HepG2 (cell line): ENCODE results near the gene CDKN1C. TPM values are rescaled to one million over a fixed set of nuclear protein-coding genes. Genes with fewer than 3 reads are reported as not detected.

ENCODE experiments used
- FLYWCH1 ChIP-seq: sonication (generic); formaldehyde crosslinking; IDR thresholded peaks from 2 replicates; pipeline ENCODE4 v1.8.1; 2023; ENCODE audit warnings: mild to moderate bottlenecking, missing genetic modification reagents
- FOSL1 ChIP-seq: sonication (generic); formaldehyde crosslinking; IDR thresholded peaks from 2 replicates; pipeline ENCODE4 v1.9.0; 2021; ENCODE audit warnings: missing genetic modification reagents, borderline replicate concordance
- HDAC1 ChIP-seq: sonication (generic); formaldehyde crosslinking; IDR thresholded peaks from 2 replicates; pipeline ENCODE4 v1.5.1; 2020; ENCODE audit warnings: mild to moderate bottlenecking, missing genetic modification reagents
- JDP2 ChIP-seq: sonication (generic); formaldehyde crosslinking; IDR thresholded peaks from 2 replicates; pipeline ENCODE4 v1.8.1; 2022; ENCODE audit warnings: missing genetic modification reagents, borderline replicate concordance
- MIXL1 ChIP-seq: IDR thresholded peaks from 2 replicates; pipeline ENCODE4 v1.6.1; 2016
- RXRA ChIP-seq: sonication (generic); formaldehyde crosslinking; IDR thresholded peaks from 2 replicates; pipeline ENCODE4 v1.5.1; 2020; ENCODE audit warnings: missing genetic modification reagents
- SMYD3 ChIP-seq: sonication (generic); formaldehyde crosslinking; IDR thresholded peaks from 2 replicates; pipeline ENCODE4 v1.8.1; 2023; ENCODE audit warnings: mild to moderate bottlenecking, missing genetic modification reagents
- ZFX ChIP-seq: sonication (generic); formaldehyde crosslinking; IDR thresholded peaks from 2 replicates; pipeline ENCODE4 v1.4.0; 2020; ENCODE audit warnings: mild to moderate bottlenecking, low read depth, missing genetic modification reagents, moderate library complexity
- ZMYM4 ChIP-seq: sonication (generic); formaldehyde crosslinking; IDR thresholded peaks from 2 replicates; pipeline ENCODE4 v1.8.1; 2023; ENCODE audit warnings: mild to moderate bottlenecking, missing genetic modification reagents
- ZNF24 ChIP-seq: fragments of 450-650 bp; IDR thresholded peaks from 2 replicates; pipeline ENCODE4 v1.6.1; 2017; ENCODE audit warnings: antibody characterized with exemption, mild to moderate bottlenecking
- ZNF3 ChIP-seq: IDR thresholded peaks from 2 replicates; pipeline ENCODE4 v1.7.0; 2017; ENCODE audit warnings: inconsistent platforms
- ZNF326 ChIP-seq: sonication (generic); formaldehyde crosslinking; IDR thresholded peaks from 2 replicates; pipeline ENCODE4 v1.4.0; 2020; ENCODE audit warnings: missing genetic modification reagents, borderline replicate concordance
- ZNF556 ChIP-seq: sonication (generic); formaldehyde crosslinking; IDR thresholded peaks from 2 replicates; pipeline ENCODE4 v1.4.0; 2020; ENCODE audit warnings: mild to moderate bottlenecking, missing genetic modification reagents, borderline replicate concordance
- ZNF678 ChIP-seq: sonication (generic); formaldehyde crosslinking; IDR thresholded peaks from 2 replicates; pipeline ENCODE4 v1.4.0; 2020; ENCODE audit warnings: mild to moderate bottlenecking, missing genetic modification reagents
- ZNF737 ChIP-seq: sonication (generic); formaldehyde crosslinking; IDR thresholded peaks from 2 replicates; pipeline ENCODE4 v1.5.0; 2020; ENCODE audit warnings: missing genetic modification reagents, mild to moderate bottlenecking, borderline replicate concordance
- polyA plus RNA-seq, 8 experiments: library from polyadenylated mRNA; depleted of rRNA in 3 of 8; stranded (reverse) in 7 of 8; unstranded in 1 of 8; fragments of >200 nt; fragmentation: Illumina TruSeq in 4 of 8; extraction: Trizol in 4 of 8; gene quantifications; 2 replicates each; pipeline versions ENCODE4 v1.2.1 to v1.2.3, GENCODE V29; 2011 to 2016; ENCODE audit warnings: low read depth in 4 of 8, missing spikeins in 1 of 8, mixed read lengths in 1 of 8; ENCODE audit not compliant: insufficient read depth in 1 of 8
- total RNA-seq, 5 experiments: library from RNA; depleted of rRNA; stranded (reverse); fragments of >200 nt; fragmentation: Illumina TruSeq; extraction: Trizol; gene quantifications; 2 replicates each; pipeline ENCODE4 v1.2.3, GENCODE V29; 2016; ENCODE audit warnings: low read depth in 1 of 5
- TF ChIP-seq, protein P1 (sequence below): sonication (generic); formaldehyde crosslinking; IDR thresholded peaks from one replicate; pipeline ENCODE4 v1.5.1; 2020; ENCODE audit warnings: mild to moderate bottlenecking, missing genetic modification reagents; ENCODE audit errors: not compliant biosample characterization
- TF ChIP-seq, protein P2 (sequence below): fragments of 450-650 bp; IDR thresholded peaks from 2 replicates; pipeline ENCODE4 v1.6.1; 2017; ENCODE audit warnings: mild to moderate bottlenecking
- TF ChIP-seq, protein P3 (sequence below): IDR thresholded peaks from 2 replicates; pipeline ENCODE4 v1.6.1; 2016
- TF ChIP-seq, protein P4 (sequence below): IDR thresholded peaks from 2 replicates; pipeline ENCODE4 v1.6.1; 2012; ENCODE audit warnings: low read depth, low read length, improper control_type of control experiment

CDKN1C gene
- total and polyA plus RNA-seq, 2 of the 13 experiments (the other 11 are each of a cell fraction or from before 2014, with no cell fraction given): not detected

DNA sequence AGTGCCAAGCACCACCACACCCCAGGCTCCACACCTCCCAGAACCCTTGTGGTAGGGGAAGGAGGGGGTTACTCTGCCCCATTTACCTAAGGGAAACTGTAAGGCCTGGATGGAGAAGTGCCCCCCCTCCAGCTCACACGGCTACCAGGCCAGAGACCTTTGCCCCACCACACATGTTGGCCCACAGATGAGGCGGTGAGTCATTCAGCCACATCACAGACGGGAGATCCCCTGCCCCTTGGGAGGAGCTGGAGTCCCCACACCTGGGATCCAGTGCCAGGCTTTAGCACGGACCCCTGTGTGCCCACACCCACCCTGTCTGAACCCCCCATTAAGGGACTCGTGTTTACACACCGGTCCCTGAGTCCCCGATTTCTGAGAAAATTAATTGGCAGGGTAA lies 24.9 kb downstream of the CDKN1C start (continued):
- no peak for TF ChIP-seq ZNF737 (CRISPR knock-in tag)
- TF ChIP-seq JDP2 (CRISPR knock-in tag): no peak
- no peak for TF ChIP-seq ZNF24
- no peak for TF ChIP-seq ZNF3
- TF ChIP-seq HDAC1 (CRISPR knock-in tag): peak; percentile 53; the same call in 1 of the 2 replicates
- TF ChIP-seq ZNF556: no peak
- TF ChIP-seq, protein P1, sequence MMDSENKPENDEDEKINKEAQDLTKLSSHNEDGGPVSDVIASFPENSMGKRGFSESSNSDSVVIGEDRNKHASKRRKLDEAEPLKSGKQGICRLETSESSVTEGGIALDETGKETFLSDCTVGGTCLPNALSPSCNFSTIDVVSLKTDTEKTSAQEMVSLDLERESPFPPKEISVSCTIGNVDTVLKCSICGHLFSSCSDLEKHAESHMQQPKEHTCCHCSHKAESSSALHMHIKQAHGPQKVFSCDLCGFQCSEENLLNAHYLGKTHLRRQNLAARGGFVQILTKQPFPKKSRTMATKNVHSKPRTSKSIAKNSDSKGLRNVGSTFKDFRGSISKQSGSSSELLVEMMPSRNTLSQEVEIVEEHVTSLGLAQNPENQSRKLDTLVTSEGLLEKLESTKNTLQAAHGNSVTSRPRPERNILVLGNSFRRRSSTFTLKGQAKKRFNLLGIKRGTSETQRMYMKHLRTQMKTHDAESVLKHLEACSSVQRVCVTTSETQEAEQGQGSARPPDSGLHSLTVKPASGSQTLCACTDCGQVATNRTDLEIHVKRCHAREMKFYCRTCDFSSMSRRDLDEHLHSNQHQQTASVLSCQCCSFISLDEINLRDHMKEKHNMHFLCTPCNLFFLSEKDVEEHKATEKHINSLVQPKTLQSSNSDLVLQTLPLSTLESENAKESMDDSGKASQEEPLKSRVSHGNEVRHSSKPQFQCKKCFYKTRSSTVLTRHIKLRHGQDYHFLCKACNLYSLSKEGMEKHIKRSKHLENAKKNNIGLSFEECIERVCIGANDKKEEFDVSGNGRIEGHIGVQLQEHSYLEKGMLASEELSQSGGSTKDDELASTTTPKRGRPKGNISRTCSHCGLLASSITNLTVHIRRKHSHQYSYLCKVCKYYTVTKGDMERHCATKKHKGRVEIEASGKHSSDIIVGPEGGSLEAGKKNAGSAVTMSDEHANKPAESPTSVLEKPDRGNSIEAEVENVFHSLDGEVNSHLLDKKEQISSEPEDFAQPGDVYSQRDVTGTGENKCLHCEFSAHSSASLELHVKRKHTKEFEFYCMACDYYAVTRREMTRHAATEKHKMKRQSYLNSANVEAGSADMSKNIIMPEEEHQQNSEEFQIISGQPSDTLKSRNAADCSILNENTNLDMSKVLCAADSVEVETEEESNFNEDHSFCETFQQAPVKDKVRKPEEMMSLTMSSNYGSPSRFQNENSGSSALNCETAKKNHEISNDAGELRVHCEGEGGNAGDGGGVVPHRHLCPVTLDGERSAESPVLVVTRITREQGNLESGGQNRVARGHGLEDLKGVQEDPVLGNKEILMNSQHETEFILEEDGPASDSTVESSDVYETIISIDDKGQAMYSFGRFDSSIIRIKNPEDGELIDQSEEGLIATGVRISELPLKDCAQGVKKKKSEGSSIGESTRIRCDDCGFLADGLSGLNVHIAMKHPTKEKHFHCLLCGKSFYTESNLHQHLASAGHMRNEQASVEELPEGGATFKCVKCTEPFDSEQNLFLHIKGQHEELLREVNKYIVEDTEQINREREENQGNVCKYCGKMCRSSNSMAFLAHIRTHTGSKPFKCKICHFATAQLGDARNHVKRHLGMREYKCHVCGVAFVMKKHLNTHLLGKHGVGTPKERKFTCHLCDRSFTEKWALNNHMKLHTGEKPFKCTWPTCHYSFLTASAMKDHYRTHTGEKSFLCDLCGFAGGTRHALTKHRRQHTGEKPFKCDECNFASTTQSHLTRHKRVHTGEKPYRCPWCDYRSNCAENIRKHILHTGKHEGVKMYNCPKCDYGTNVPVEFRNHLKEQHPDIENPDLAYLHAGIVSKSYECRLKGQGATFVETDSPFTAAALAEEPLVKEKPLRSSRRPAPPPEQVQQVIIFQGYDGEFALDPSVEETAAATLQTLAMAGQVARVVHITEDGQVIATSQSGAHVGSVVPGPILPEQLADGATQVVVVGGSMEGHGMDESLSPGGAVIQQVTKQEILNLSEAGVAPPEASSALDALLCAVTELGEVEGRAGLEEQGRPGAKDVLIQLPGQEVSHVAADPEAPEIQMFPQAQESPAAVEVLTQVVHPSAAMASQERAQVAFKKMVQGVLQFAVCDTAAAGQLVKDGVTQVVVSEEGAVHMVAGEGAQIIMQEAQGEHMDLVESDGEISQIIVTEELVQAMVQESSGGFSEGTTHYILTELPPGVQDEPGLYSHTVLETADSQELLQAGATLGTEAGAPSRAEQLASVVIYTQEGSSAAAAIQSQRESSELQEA (CRISPR knock-in tag): no peak
- TF ChIP-seq RXRA (CRISPR knock-in tag): peak; percentile 28; the same call in 1 of the 2 replicates
- no peak for TF ChIP-seq SMYD3 (CRISPR knock-in tag)
- TF ChIP-seq ZMYM4 (CRISPR knock-in tag): no peak
- TF ChIP-seq FLYWCH1: no peak
- TF ChIP-seq ZNF678: no peak
- peak; percentile 74 for TF ChIP-seq FOSL1 (CRISPR knock-in tag)
- TF ChIP-seq, protein P2, sequence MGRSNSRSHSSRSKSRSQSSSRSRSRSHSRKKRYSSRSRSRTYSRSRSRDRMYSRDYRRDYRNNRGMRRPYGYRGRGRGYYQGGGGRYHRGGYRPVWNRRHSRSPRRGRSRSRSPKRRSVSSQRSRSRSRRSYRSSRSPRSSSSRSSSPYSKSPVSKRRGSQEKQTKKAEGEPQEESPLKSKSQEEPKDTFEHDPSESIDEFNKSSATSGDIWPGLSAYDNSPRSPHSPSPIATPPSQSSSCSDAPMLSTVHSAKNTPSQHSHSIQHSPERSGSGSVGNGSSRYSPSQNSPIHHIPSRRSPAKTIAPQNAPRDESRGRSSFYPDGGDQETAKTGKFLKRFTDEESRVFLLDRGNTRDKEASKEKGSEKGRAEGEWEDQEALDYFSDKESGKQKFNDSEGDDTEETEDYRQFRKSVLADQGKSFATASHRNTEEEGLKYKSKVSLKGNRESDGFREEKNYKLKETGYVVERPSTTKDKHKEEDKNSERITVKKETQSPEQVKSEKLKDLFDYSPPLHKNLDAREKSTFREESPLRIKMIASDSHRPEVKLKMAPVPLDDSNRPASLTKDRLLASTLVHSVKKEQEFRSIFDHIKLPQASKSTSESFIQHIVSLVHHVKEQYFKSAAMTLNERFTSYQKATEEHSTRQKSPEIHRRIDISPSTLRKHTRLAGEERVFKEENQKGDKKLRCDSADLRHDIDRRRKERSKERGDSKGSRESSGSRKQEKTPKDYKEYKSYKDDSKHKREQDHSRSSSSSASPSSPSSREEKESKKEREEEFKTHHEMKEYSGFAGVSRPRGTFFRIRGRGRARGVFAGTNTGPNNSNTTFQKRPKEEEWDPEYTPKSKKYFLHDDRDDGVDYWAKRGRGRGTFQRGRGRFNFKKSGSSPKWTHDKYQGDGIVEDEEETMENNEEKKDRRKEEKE: no peak
- TF ChIP-seq, protein P3, sequence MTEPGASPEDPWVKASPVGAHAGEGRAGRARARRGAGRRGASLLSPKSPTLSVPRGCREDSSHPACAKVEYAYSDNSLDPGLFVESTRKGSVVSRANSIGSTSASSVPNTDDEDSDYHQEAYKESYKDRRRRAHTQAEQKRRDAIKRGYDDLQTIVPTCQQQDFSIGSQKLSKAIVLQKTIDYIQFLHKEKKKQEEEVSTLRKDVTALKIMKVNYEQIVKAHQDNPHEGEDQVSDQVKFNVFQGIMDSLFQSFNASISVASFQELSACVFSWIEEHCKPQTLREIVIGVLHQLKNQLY: no peak
- no peak for TF ChIP-seq MIXL1 (CRISPR knock-in tag)
- TF ChIP-seq, protein P4, sequence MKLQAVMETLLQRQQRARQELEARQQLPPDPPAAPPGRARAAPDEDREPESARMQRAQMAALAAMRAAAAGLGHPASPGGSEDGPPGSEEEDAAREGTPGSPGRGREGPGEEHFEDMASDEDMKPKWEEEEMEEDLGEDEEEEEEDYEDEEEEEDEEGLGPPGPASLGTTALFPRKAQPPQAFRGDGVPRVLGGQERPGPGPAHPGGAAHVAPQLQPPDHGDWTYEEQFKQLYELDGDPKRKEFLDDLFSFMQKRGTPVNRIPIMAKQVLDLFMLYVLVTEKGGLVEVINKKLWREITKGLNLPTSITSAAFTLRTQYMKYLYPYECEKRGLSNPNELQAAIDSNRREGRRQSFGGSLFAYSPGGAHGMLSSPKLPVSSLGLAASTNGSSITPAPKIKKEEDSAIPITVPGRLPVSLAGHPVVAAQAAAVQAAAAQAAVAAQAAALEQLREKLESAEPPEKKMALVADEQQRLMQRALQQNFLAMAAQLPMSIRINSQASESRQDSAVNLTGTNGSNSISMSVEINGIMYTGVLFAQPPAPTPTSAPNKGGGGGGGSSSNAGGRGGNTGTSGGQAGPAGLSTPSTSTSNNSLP: 0 out of 2 replicates have a peak, but pooled peaks have one; percentile 25
- peak; percentile 57 for TF ChIP-seq ZFX (CRISPR knock-in tag)
- no peak for TF ChIP-seq ZNF326 (CRISPR knock-in tag)
